Ovary (tissue), 3 donors: ENCODE measurements around the gene WAS.

Experiments
- CTCF ChIP-seq, 3 donors: fragments of 450-650 bp in 2 of 3; fragments of 200-600 bp in 1 of 3; IDR thresholded peaks; one replicate each; pipeline versions ENCODE4 v1.5.1 to v1.8.0; 2016 to 2022; ENCODE audit warnings: antibody characterized with exemption in 3 of 3, mild to moderate bottlenecking in 1 of 3
- POLR2A ChIP-seq: fragments of 450-650 bp; IDR thresholded peaks from one replicate; pipeline ENCODE4 v1.6.1; 2017; ENCODE audit warnings: antibody characterized with exemption, mild to moderate bottlenecking, moderate library complexity
- donor health status: DM: no; HTN: no; CAD: no.

GRCh38 chrX:48714573-48714972 is 31.0 kb downstream of the WAS start:
- no peak for TF ChIP-seq CTCF (IDR thresholded peaks at IDR 0.05)
- no peak for TF ChIP-seq POLR2A
